ENCODE results near the gene CERT1.
"Not testable (repeated sequence)": the region's sequence is repeated elsewhere in the genome, so short reads cannot be mapped to it uniquely, and the experiment has no call there.

DNA sequence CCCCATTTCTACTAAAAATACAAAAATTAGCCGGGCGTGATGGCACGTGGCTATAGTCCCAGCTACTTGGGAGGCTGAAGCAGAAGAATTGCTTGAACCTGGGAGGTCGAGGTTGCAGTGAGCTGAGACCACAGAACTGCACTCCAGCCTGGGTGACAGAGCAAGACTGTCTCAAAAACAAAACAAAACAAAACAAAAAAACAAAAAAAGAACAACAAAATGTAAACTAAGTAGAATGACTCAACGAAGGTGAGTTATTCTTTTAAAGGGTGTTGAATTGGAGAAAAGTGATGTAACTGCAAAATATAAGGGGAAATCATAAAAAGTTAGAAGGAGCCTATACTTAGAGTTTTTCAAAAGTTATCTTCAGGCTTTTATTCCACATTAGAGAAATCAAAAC lies 6.3 kb downstream of the CERT1 start:
- TF ChIP-seq, protein P1, sequence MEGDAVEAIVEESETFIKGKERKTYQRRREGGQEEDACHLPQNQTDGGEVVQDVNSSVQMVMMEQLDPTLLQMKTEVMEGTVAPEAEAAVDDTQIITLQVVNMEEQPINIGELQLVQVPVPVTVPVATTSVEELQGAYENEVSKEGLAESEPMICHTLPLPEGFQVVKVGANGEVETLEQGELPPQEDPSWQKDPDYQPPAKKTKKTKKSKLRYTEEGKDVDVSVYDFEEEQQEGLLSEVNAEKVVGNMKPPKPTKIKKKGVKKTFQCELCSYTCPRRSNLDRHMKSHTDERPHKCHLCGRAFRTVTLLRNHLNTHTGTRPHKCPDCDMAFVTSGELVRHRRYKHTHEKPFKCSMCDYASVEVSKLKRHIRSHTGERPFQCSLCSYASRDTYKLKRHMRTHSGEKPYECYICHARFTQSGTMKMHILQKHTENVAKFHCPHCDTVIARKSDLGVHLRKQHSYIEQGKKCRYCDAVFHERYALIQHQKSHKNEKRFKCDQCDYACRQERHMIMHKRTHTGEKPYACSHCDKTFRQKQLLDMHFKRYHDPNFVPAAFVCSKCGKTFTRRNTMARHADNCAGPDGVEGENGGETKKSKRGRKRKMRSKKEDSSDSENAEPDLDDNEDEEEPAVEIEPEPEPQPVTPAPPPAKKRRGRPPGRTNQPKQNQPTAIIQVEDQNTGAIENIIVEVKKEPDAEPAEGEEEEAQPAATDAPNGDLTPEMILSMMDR (conservative IDR thresholded peaks at IDR 0.05) = not testable (repeated sequence)
- not testable (repeated sequence) for TF ChIP-seq EZH2 (IDR thresholded peaks at IDR 0.05; ENCODE audit: low read depth)

Data from PC-9 (cell line).